T-helper 2 cell treated with Interferon-gamma antibody and Interleukin-4, amounts not matched to agents 100 ng/mL and 5 ng/mL, for 36 hours (primary cell): Measurements from ENCODE around the gene PPP1R13B. TPM values are rescaled to one million over a fixed set of nuclear protein-coding genes. Genes with fewer than 3 reads are reported as not detected.
"Not testable (repeated sequence)": the region's sequence is repeated elsewhere in the genome, so short reads cannot be mapped to it uniquely, and the experiment has no call there.

Source experiments
- intact Hi-C: fragments of 100-400 bp; cut with micrococcal nuclease; formaldehyde crosslinking; loops from one replicate; pipeline ENCODE4 v1.15.1; 2023
- total RNA-seq: library from RNA; stranded (reverse); gene quantifications from 2 replicates; pipeline ENCODE4 v1.2.3, GENCODE V29; 2022

PPP1R13B gene
- total RNA-seq, 1 donor from 2014 or later, result 8.9 TPM

DNA sequence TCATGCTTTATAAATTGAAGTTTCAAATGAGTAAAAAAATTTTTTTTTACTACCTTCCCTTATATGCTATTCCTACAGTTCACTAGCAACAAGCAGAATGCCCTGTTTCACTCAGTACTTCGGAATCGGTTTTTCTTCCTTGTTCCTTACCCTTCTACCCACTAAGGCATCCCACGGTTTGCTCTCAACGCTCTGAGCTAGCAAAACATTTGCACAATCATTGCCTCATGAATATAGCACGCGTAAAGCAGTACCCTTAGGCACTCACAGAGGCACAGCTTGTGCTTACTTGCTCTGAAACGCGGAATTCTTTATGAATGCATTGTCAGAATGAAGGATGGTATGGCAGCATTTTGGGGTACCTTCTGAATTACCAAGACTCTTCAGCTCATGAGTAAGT is 45.0 kb downstream of the PPP1R13B start:
- intact Hi-C loops, result no loop called here

DNA sequence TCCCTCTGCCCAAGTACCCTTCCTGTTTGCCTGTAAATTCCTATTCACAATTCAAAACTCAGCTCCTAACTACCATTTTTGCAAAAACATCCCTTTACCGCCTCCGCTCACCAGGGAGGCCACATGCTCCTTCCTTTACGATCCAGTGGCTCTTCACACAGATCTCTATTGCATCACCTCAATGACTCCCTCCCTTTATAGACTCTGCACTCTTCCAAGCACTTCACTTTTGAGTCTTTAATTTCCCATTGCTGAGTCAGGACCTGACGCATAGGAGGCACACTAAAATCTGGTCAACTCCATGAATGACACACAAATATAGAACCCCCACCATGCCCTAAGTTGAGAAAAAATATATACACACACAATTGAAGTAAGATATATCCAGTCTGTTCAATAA is 45.9 kb downstream of the PPP1R13B start:
- intact Hi-C loops, result no loop called here

DNA sequence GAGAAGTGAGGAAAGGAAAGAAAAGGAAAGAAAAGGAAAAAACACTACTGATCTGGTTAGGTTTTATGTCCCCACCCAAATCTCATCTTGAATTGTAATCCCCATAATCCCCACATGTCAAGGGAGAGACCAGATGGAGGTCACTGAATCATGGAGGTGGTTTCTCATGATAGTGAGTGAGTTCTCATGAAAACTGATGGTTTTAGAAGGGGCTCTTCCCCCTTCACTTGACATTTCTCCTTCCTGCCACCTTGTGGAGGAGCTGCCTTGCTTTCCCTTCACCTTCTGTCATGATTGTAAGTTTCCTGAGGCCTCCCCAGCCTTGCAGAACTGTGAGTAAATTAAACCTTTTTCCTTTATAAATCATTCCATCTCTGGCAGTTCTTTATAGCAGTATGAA is 54.2 kb downstream of the PPP1R13B start:
- intact Hi-C loops, result not testable (repeated sequence)

DNA sequence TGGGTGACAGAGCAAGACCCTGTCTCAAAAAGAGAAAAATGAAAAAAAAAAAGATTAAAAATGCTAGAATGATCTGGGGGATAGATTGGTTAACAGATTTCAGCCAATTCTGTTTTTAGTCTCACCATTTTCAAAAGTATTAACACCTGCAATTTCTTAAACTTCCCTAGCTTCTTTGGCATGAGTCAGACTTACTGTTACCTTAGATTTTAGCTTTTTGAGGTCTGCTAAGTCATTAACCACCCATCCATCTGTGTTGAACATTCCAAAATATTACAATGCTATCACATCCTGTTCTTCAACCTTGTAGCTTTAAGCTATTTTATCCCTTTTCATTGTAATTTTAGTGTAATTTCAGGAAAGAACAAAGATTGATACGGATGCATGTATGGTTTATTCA is 59.3 kb downstream of the PPP1R13B start:
- intact Hi-C loops, result no loop called here

DNA sequence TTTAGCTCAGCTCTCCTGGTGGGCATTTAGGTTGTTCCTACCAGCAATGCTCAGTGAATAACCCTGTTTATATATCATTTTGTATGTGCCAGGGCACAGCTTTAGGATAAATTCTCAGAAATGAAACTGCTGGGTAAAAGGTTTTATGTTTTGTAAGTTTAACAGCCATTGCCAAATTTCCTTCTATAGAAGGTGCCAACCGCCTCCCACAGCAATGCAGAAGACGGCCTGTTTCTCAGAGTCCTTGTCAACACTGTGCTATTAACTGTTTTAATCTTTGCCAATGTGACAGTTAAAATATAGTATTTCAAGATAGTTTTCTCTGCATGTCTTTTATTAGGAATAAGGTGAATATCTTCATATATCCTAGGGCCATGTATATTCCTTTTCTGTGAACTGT is 65.0 kb downstream of the PPP1R13B start:
- intact Hi-C loops, result no loop called here

DNA sequence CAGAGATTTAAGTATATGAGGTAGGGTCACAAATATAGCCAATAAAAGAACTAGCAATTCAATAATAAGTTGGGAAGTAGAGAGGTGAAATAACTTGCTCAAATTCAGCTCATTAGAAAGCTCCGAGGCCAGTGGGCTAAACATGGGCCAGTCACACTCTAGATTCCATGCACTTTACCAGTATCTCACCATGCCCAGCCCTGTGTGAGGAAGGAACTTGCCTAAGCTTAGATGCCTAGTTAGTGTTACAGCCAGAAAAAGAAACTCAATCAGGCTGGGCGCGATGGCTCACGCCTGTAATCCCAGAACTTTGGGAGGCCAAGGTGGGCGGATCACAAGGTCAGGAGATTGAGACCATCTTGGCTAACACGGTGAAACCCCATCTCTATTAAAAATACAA is 71.1 kb downstream of the PPP1R13B start:
- intact Hi-C loops, result not testable (repeated sequence)

DNA sequence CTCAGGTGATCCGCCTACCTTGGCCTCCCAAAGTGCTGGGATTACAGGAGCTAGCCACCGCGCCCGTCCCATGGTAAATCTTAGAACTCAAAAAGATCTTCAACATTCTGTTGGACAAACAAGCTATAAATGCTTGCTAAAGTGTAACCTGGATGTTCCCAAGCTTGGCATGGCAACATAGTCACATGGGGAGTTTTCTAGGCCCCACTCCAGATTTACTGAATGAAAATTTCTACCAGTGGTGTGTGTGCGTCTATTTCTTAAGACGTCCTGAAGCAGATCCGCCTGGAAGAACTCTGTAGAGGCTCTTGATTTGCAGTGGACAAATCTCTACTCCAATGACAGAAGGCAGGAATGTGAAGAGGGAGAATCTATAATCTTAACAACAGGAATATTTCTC is 71.9 kb downstream of the PPP1R13B start:
- intact Hi-C loops, result no loop called here

DNA sequence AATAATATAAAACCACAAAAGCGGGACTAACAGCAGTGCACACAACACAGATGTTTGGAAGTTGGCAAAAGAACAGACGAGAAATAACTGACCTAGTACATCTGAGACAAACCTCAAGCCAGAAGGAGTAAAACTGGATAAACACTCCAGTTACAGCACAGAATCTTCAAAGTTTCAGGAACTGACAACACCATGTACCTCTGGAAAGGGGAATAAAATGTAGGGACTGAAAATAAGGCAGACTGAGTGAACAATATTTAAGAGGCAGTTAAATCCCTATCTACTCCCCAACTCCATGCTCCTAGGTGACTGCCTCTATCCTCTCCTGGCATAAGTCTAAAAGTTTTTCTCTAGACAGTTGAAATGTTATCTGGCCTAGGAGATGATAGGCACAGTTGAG is 73.9 kb downstream of the PPP1R13B start:
- intact Hi-C loops, result no loop called here

DNA sequence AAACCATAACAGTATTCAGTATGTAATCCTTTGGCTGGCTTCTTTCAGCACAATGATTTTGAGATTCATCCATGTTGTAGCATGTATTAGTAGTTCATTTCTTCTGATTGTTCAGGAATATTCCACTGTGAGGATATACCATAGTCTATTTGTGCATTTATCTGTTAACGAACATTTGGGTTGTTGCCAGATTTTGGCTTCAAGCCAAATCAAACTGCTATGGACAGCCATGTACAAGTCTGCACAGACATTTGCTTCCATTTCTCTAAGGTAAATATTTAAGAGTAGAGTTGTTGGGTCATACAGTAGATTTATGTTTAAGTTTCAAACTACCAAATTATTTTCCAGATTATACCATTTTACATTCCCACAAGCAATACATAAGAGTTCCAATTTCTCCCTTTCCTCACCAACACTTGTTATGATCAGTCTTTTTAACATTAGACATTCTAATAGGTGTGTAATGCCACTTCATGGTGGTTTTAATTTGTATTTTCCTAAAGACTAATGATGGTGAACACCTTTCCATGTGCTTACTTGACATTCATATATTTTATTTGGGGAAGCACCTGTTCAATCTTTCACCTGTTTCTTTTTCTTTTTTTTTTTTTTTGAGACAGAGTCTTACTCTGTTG is 75.2 kb downstream of the PPP1R13B start:
- intact Hi-C loops, result no loop called here

DNA sequence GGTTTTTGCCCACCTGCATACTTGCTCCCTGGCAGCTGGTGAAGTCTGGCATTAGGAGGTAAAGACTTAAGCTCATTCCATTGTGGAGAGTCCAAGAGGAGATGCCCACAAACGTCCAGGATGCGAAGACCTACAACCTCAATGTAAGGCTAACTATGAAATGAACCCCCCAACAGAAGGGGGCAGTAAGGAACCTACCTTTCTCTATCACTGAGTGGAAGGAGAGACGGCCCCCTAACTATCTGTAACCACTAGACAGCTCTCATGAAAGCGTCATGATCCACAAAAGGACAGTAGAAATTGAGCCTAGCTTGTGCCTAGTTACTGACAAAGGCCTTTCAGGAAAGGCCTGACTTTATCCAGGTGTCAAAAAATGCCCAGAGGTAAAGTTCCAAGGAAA is 76.5 kb downstream of the PPP1R13B start:
- intact Hi-C loops, result no loop called here

DNA sequence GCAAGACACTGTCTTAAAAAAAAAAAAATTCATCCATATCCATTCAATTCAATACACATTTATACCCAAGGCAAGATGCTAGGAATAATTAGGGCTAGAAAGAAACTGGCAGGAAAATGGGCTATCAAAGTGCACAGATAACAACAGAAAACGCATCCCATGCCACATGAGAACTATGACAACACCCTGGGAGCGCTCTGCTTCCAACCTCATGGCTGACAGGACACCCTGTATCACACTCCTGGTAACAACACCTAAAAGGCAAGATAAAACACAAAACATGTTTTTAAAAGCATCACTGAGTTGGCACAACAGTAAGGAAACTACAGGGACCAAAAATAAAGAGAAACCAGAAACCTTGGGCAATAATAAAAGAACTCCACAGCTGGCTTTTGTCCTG is 76.9 kb downstream of the PPP1R13B start:
- intact Hi-C loops, result no loop called here

DNA sequence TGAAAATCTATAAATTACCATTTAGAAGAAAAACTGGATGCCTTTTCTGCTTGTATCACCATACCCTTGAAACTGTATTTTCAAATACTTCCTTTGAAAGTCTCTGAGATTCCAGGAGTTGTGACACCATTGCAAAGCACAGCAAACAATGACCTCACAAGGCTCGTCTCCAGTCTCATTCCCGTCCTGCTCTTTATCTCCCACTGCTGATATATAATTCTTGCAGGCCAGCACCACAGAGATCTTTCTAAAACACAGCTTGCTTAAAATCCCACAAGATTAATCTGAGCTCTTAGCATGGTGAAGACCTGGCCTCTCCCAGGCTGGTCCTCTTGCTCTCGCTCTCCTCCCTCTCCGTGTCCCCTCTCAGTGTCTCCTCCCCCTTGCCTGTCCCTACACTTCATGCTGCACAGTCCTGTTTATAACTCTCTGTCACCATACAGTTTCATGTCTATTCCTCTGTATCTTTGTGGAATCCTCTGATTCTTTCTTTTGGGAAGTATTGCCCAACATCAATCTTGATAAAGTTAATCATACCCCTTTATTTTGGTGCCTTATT is 80.0 kb downstream of the PPP1R13B start:
- intact Hi-C loops, result no loop called here

DNA sequence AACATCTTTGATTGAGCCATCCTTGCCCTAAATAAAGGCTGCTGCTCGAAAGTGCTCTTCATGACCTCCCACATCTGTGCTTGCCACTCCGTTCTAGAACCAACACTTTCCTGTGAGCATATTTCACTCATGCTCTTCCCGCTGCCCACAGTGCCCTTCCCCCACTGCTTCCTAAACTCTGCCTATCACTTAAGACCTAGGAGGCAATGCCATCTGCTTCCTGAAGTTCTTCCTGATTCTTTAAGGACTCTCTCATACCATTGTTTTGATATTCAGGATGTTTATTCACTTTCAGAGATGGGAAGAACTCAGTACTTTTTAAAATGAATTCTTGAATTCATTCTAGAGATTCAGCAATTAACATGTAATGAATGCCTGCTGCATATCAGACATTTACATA is 81.8 kb downstream of the PPP1R13B start:
- intact Hi-C loops, result no loop called here

DNA sequence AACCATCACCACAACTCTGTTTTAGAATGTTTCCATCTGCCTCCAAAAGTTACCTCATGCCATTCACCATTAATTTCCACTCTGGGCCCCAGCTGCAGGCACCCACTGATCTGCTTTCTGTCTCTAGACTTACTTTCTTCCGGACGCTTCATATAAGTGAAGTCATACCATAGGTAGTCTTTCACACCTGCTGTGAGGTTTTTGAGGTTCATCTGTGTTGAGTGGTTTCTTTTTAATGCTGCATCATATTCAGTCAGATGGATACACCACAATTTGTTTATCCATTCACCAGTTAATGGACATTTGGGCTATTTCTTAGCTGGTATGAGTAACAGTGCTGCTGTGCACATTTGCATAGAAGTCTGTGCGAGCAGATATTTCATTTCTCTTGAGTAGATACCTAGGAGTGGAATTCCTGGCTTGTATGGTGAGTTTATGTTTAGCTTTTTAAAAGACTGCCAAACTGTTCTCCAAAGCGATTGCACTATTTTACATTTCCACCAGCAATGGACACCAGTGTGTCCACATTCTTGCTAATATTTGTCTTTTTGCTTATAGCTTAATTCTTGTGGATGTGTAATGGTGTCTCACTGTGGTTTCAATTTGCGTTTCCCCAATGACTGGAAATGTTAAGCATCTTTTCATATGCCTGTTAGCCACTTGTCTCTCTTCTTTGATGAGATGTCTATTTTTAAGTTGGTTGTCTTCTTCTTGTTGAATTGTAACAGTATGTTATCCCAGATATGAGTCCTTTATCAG is 83.5 kb downstream of the PPP1R13B start:
- intact Hi-C loops, result no loop called here

DNA sequence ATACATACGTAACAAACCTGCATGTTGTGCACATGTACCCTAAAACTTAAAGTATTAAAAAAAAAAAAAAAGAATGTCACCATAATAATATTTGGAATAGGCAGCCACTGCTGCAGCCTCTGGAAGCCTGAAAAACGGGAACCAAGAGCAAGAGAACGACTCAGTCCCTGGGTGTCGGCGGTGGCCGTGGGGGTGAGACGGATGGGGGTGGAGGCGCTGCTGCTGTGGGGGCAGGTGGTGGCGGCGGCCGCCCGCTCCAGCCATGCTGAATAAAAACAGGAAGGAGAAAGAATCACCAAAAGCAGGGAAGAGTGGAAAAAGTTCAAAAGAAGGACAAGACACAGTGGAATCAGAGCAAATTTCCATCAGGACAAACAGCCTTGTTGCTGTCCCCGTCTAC is 84.8 kb downstream of the PPP1R13B start:
- intact Hi-C loops, result no loop called here

DNA sequence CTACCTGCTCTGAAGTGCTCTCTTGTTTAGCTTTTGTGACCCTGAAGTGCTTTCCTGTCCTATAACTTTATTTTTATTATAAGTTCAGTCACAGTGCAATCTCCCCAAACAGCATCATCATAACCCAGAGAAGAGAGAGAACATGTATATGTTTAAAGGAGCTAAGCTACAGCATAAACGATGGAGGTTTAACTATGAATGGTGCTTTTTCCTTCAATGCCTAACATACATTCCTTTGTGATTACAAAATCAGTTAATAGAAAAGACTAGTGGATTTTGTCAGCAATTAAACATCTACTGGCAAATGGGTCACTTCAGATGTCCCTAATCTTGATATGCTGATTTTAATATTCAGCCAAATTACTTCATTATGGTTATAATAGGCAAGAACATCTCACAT is 85.3 kb downstream of the PPP1R13B start:
- intact Hi-C loops, result no loop called here

DNA sequence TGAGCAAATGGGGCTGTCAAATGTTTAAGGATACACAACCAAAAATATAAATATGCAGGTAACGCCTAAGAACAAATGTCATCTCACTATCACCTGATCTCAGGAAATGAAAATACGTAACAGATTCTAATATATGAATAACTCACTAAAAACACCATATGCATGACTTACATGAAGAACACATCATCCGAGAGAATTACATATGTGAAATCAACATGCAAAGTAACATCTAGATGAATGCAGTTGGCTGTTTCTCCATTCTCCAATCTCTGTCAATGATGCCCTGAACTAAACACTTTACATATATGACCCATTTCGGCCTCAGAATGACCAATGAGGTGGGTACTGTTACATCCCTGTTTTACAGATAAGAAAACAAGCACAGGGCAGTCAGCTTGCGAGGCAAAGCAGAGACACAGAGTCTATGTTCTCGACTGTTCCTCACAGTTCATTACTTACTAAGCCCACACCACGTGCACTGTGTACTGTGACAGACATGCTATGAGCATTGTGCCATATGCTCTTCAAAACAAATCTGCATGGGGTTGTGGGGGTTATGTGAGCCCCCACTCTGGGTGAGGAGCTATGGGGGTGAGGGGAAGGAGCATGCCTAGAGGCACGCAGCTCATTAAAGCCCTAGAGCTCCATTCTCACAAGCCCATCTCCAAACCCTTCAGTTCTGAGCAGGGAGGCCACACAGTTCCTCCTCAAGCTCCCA is 89.2 kb downstream of the PPP1R13B start:
- intact Hi-C loops, result no loop called here

DNA sequence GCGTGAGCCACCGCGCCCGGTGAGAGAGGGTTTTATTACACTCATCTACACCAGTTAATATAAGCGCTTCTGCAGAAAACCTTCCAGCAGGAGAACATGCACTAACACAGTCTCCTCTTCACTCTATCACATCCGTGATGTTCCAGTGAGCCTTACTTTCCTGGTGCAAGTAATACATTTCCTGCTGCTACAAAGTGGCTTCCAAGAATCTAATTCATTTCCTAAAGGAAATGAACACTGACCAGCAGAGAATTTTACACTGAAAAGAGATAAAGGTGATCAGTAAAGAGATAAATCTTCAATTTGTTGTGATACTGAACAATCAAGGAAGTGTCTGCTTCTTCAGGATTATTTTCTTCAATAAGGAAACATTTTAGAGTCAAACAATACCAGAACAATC is 92.3 kb downstream of the PPP1R13B start:
- intact Hi-C loops, result no loop called here

DNA sequence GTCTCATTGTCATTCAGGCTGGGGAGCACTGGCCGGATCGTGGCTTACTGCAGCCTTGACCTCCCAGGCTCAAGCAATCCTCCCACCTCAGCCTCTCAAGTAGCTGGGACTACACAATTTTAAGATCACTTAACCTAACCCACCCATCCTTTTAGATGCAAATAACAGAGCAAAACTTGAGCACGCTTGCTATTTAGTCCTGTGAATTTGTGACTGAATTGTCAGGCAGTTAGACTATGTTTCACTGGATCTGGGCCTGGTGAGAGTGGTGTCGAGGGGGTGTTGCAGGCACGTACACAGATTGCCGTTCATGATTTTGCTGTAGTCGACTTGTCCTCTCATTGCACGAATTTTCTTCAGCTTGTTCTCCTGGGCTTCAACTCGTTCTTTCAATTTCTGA is 93.6 kb downstream of the PPP1R13B start:
- intact Hi-C loops, result no loop called here

DNA sequence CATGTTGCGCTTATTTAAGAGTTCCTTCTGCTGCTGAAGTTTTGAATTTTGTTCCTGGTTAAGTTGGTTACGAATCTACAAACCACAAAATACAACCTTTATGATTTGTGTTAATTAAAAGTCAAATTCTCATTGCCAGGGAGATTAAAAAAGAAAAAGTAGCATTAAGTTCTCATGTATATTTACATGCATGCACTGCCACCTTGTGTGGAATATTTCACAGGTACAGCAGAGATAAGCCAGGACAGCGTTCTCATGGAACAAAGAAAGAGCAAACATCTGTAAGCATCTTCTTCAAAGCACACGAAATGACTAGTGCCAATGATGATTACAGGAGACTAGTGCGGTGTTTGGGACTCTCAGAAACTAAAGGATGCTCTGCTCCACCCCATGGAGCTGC is 97.5 kb downstream of the PPP1R13B start:
- intact Hi-C loops, result no loop called here

DNA sequence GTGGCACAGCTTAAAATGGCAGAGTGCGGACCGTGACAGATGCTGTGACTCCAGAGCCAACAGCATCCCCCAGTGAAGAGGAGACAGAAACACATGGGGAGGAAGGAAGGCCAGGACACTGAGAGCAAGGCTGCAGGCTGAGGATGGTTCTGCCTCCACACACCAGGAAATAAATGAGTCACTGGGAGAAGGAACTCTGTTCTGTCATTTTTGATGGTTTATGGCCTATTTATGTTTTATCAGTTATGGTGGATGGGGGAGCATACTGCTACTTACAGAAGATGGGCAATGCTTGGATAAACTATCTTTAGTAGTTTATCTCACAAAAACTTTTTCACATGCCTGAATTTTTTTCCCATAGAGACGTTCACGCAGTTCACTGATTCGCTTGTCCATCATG is 97.9 kb downstream of the PPP1R13B start:
- intact Hi-C loops, result no loop called here

DNA sequence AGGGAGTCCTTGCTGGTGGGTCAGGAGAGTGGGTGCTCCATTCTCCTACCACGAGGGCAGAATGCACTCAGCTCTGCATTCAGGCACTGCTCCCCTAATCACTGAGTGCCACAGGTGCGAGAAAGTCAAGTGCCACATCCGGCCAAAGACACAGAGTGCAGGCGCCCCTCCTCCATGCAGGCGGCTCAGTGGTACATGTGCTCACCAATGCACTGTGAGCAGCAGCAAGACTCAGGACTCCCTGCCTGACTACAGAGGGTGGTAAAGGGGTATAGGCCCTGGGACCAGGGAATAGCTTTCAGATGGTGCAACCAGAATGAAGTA is 98.9 kb downstream of the PPP1R13B start:
- intact Hi-C loops, result loop anchor here (1.0 kb wide), 1 partner anchor 33 kb away; the partner anchor contains the start of genes XRCC3 and ZFYVE21
